Astrocyte of the cerebellum (primary cell): ENCODE data around the gene TMEM273.

Experiments
- DNase-seq: peaks from one replicate; pipeline ENCODE4 v3.0.0-alpha.2; 2011; ENCODE audit warnings: low read depth
- H3K4me3 ChIP-seq: 2 replicates; pipeline ENCODE4 v1.5.1; 2011; ENCODE audit warnings: mild to moderate bottlenecking, low read depth, low read length, moderate library complexity
- in situ Hi-C: cut with HindIII; loops from 2 replicates; pipeline ENCODE4 v1.10.0; 2017; ENCODE audit warnings: low sequenced_read_pairs
- TF ChIP-seq, protein P1 (sequence below): IDR thresholded peaks from 2 replicates; pipeline ENCODE4 v1.5.1; 2012; ENCODE audit warnings: low read length, low read depth, moderate library complexity, mild to moderate bottlenecking; ENCODE audit errors: missing control alignments

Gene TMEM273

DNA sequence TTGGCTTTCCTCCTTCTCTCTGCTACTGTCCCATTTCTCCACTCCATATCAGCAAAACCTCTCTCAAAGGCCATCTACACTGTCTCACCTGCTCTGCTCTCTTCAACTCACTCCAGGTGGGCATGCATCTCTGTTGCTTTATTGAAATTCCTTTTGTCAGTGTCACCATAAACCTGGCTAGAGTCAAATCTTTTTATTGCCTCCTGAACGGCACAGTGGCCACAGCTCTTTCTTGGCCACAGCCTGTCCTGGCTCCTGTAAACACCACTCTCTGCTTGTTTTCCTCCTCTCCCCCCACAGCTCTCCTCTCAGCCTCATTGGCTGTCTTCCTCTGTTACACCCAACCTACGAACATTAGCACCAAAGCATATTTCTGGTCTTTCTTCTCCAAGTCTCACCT is 31.1 kb upstream of the TMEM273 start:
- in situ Hi-C loops: no loop called here
- DNase-seq: no peak
- no peak overlapping the region for H3K4me3 ChIP-seq
- TF ChIP-seq, protein P1, sequence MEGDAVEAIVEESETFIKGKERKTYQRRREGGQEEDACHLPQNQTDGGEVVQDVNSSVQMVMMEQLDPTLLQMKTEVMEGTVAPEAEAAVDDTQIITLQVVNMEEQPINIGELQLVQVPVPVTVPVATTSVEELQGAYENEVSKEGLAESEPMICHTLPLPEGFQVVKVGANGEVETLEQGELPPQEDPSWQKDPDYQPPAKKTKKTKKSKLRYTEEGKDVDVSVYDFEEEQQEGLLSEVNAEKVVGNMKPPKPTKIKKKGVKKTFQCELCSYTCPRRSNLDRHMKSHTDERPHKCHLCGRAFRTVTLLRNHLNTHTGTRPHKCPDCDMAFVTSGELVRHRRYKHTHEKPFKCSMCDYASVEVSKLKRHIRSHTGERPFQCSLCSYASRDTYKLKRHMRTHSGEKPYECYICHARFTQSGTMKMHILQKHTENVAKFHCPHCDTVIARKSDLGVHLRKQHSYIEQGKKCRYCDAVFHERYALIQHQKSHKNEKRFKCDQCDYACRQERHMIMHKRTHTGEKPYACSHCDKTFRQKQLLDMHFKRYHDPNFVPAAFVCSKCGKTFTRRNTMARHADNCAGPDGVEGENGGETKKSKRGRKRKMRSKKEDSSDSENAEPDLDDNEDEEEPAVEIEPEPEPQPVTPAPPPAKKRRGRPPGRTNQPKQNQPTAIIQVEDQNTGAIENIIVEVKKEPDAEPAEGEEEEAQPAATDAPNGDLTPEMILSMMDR: no peak

GRCh38 chr10:49218480-49218879 is 30.3 kb upstream of the TMEM273 start:
- no peak for DNase-seq
- H3K4me3 ChIP-seq: no peak overlapping the region
- in situ Hi-C loops: no loop called here
- TF ChIP-seq, protein P1: no peak

DNA sequence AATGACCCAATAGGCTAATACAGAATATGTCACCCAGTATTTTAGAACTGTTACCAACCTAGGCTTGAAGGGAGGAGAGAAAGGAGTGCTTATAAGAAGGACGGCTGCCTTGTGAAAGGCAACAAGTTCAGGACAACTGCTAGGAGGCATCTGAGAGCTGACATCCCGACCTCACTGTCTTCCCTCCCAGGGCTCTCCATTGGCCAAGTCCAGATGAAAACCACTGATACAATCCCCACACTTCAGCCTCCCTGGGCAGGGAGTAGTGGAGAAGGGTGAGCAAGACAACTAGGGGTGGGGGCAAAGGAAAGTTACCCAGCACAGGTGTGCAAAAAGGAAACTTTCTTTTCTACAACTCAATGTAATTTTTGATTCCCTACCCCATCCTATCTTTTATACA is 29.5 kb upstream of the TMEM273 start:
- DNase-seq: no peak
- in situ Hi-C loops: no loop called here
- TF ChIP-seq, protein P1: no peak
- no peak overlapping the region for H3K4me3 ChIP-seq

DNA sequence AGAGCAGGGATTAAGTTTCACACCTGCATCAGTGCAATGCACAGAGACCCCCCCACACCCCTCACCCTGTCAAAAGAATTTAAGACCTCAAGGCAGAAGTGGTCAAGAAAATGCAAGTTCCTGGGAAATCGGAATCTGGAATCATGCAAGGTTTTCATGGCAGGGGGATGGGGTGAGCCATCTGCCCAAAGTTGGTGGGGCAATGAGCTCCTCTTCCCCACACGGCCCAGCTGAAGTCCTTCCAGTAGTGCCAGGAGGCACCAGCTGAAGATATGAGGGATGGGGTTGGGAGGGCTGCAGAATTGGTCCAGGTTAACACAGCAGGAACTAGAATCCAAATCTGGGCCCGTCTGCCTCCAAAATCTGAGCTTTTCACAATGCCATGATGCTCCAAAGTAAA is 25.0 kb upstream of the TMEM273 start:
- TF ChIP-seq, protein P1: no peak
- in situ Hi-C loops: no loop called here
- no peak overlapping the region for H3K4me3 ChIP-seq
- no peak for DNase-seq

GRCh38 chr10:49212783-49213182 is 24.6 kb upstream of the TMEM273 start:
- in situ Hi-C loops: no loop called here
- DNase-seq: no peak
- no peak overlapping the region for H3K4me3 ChIP-seq
- TF ChIP-seq, protein P1: no peak

DNA sequence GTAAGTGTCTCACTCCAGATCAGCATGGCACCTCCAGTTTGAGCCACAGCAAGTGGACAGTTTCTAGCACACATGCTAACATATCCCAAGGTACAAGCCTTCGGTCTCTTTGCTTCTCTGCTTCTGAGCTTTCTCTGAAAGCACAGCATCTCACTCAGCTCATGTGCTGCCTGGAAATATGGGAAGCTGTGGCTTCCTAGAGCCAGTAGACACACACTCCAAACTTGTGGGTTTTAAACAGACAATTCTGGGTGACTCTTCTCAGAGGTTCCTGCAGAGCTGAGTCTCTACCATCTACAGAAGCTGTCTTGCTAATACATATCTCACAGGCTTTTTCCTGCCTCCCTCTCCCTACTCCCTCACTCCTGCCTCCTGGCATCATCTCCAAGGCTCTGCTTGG is 23.9 kb upstream of the TMEM273 start:
- no peak overlapping the region for H3K4me3 ChIP-seq
- no peak for DNase-seq
- TF ChIP-seq, protein P1: no peak
- in situ Hi-C loops: no loop called here

- in situ Hi-C loops: no loop called here
- TF ChIP-seq, protein P1: no peak
- no peak for DNase-seq
- H3K4me3 ChIP-seq: no peak overlapping the region
Observed at GRCh38 chr10:49208996-49209395, 20.8 kb upstream of the TMEM273 start.
